Ovary (tissue), 3 donors: ENCODE measurements around the gene KRT80.

Experiments
- EP300 ChIP-seq: sonication (generic); formaldehyde crosslinking; IDR thresholded peaks from one replicate; pipeline ENCODE4 v1.6.1; 2017; ENCODE audit warnings: antibody characterized with exemption
- POLR2A ChIP-seq: fragments of 450-650 bp; IDR thresholded peaks from one replicate; pipeline ENCODE4 v1.6.1; 2017; ENCODE audit warnings: antibody characterized with exemption, mild to moderate bottlenecking, moderate library complexity
- TF ChIP-seq, protein P1 (sequence below), 3 donors: fragments of 450-650 bp in 2 of 3; fragments of 200-600 bp in 1 of 3; IDR thresholded peaks; one replicate each; pipeline versions ENCODE4 v1.5.1 to v1.8.0; 2016 to 2022; ENCODE audit warnings: antibody characterized with exemption in 3 of 3, mild to moderate bottlenecking in 1 of 3
- donor health status: DM: no; HTN: no; CAD: no.

GRCh38 chr12:52164624-52165023 lies 27.2 kb downstream of the KRT80 start:
- TF ChIP-seq, protein P1, sequence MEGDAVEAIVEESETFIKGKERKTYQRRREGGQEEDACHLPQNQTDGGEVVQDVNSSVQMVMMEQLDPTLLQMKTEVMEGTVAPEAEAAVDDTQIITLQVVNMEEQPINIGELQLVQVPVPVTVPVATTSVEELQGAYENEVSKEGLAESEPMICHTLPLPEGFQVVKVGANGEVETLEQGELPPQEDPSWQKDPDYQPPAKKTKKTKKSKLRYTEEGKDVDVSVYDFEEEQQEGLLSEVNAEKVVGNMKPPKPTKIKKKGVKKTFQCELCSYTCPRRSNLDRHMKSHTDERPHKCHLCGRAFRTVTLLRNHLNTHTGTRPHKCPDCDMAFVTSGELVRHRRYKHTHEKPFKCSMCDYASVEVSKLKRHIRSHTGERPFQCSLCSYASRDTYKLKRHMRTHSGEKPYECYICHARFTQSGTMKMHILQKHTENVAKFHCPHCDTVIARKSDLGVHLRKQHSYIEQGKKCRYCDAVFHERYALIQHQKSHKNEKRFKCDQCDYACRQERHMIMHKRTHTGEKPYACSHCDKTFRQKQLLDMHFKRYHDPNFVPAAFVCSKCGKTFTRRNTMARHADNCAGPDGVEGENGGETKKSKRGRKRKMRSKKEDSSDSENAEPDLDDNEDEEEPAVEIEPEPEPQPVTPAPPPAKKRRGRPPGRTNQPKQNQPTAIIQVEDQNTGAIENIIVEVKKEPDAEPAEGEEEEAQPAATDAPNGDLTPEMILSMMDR (IDR thresholded peaks at IDR 0.05), result no peak
- no peak for TF ChIP-seq EP300
- no peak for TF ChIP-seq POLR2A
